OCI-LY7 (cell line): ENCODE data around the gene PNKP.

ENCODE experiments used
- EZH2phosphoT487 ChIP-seq: fragments of 200-600 bp; sonication (generic); IDR thresholded peaks from 2 replicates; pipeline ENCODE4 v1.6.1; 2018; ENCODE audit warnings: low read depth, borderline replicate concordance, mild to moderate bottlenecking, mixed run types, antibody characterized with exemption, low read length, moderate library complexity, mixed read lengths
- TF ChIP-seq, protein P1 (sequence below): fragments of 200-600 bp; sonication (generic); conservative IDR thresholded peaks from 2 replicates; pipeline ENCODE4 v1.5.1; 2014; ENCODE audit warnings: mild to moderate bottlenecking, antibody characterized with exemption, low read length, moderate library complexity, mixed read lengths

DNA sequence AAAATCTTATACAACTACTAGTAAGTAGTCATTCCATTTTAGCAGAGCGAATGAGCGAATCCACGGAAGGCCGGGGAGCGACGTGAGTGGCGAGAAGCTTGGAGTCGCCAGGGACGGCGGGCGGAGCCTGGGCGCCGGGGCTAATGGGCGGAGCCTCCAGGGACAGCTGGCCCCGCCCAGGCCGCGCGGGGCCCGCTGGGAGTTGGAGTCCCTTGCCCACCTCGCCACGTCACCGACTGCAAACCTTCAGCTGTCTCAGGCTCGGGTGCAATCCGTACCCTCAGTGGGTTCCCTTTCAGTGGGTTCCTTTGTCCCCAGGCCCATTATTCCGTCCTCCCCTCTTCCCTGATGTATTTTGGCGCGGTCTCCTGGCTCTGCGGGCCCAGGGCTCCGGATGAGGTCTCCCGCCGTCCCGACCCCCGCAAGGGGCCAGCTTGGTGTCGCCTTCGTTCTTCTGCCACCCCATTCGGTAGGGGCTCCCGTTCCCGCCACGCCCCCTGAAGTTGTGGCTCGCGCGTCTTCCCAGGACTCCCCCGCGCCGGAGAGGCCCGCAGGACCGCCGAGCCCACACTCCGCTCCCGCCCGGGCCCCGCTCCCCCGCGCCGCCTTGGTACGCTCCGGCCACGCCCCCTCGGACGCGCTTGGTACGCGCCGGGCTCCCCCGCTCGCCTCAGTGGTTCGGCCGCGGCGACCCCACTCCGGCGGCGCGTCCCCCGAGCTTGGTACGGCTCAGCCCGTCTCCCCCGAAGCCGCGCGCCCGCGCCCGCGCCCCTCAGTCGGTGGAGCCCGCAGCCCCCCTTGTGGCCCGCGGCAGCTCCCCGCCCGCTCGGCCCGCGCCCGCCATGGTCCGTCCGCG, 16.7 kb downstream of the PNKP start, which contains the start of gene PTOV1:
- TF ChIP-seq, protein P1, sequence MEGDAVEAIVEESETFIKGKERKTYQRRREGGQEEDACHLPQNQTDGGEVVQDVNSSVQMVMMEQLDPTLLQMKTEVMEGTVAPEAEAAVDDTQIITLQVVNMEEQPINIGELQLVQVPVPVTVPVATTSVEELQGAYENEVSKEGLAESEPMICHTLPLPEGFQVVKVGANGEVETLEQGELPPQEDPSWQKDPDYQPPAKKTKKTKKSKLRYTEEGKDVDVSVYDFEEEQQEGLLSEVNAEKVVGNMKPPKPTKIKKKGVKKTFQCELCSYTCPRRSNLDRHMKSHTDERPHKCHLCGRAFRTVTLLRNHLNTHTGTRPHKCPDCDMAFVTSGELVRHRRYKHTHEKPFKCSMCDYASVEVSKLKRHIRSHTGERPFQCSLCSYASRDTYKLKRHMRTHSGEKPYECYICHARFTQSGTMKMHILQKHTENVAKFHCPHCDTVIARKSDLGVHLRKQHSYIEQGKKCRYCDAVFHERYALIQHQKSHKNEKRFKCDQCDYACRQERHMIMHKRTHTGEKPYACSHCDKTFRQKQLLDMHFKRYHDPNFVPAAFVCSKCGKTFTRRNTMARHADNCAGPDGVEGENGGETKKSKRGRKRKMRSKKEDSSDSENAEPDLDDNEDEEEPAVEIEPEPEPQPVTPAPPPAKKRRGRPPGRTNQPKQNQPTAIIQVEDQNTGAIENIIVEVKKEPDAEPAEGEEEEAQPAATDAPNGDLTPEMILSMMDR: no peak
- no peak for TF ChIP-seq EZH2phosphoT487
